Measurements from ENCODE around the gene RBL1.
"Not testable (repeated sequence)": the region's sequence is repeated elsewhere in the genome, so short reads cannot be mapped to it uniquely, and the experiment has no call there.

The RBL1 gene

GRCh38 chr20:36994221-36994620, 101.6 kb downstream of the RBL1 start:
- not testable (repeated sequence) for DNase-seq (ENCODE audit: low spot score)

- DNase-seq (ENCODE audit: low spot score): no peak
These were observed 102.9 kb downstream of the RBL1 start for GRCh38 chr20:36992802-36993334.

GRCh38 chr20:36991703-36992102, 104.1 kb downstream of the RBL1 start:
- DNase-seq (ENCODE audit: low spot score): no peak

- no peak for DNase-seq (ENCODE audit: low spot score)
These were observed 106.0 kb downstream of the RBL1 start for GRCh38 chr20:36989797-36990196.

GRCh38 chr20:36988494-36988966, 107.3 kb downstream of the RBL1 start:
- DNase-seq (ENCODE audit: low spot score): peak; percentile 74

- DNase-seq (ENCODE audit: low spot score): no peak
These were observed 111.5 kb downstream of the RBL1 start for GRCh38 chr20:36984257-36984638.

- DNase-seq (ENCODE audit: low spot score): no peak
These were observed 120.5 kb downstream of the RBL1 start for GRCh38 chr20:36975099-36975818.

- no peak for DNase-seq (ENCODE audit: low spot score)
These were observed 121.1 kb downstream of the RBL1 start for GRCh38 chr20:36974660-36975059.

GRCh38 chr20:36971103-36971502, 124.7 kb downstream of the RBL1 start:
- no peak for DNase-seq (ENCODE audit: low spot score)

GRCh38 chr20:36969478-36970186, 126.2 kb downstream of the RBL1 start:
- peak; percentile 16 for DNase-seq (ENCODE audit: low spot score)

- DNase-seq (ENCODE audit: low spot score): no peak
These were observed 126.7 kb downstream of the RBL1 start for GRCh38 chr20:36969051-36969450.

GRCh38 chr20:36967636-36968035, 128.2 kb downstream of the RBL1 start:
- no peak for DNase-seq (ENCODE audit: low spot score)

- DNase-seq (ENCODE audit: low spot score): not testable (repeated sequence)
These were observed 128.8 kb downstream of the RBL1 start for GRCh38 chr20:36966965-36967364.

GRCh38 chr20:36962354-36962941, 133.3 kb downstream of the RBL1 start:
- not testable (repeated sequence) for DNase-seq (ENCODE audit: low spot score)

GRCh38 chr20:36959242-36959641, 136.6 kb downstream of the RBL1 start:
- no peak for DNase-seq (ENCODE audit: low spot score)

GRCh38 chr20:36957875-36958667, 137.7 kb downstream of the RBL1 start:
- no peak for DNase-seq (ENCODE audit: low spot score)

GRCh38 chr20:36956674-36957073, 139.1 kb downstream of the RBL1 start:
- DNase-seq (ENCODE audit: low spot score): no peak

- DNase-seq (ENCODE audit: low spot score): no peak
These were observed 139.8 kb downstream of the RBL1 start for GRCh38 chr20:36956016-36956415.

- no peak for DNase-seq (ENCODE audit: low spot score)
These were observed 143.6 kb downstream of the RBL1 start for GRCh38 chr20:36951979-36952738.

- DNase-seq (ENCODE audit: low spot score): peak; percentile 99
These were observed 144.4 kb downstream of the RBL1 start, which contains the start of gene SAMHD1 for GRCh38 chr20:36951198-36951978. TSS of gene SAMHD1 (minus strand) at chr20:36951708. CDS start at chr20:36951643, 65 bp downstream.

All from kidney capillary endothelial cell (primary cell).